Left cardiac atrium (tissue), 4 donors: ENCODE results near the gene TVP23A. TPM values are rescaled to one million over a fixed set of nuclear protein-coding genes. Genes with fewer than 3 reads are reported as not detected.
"Not testable (repeated sequence)": the region's sequence is repeated elsewhere in the genome, so short reads cannot be mapped to it uniquely, and the experiment has no call there.

Experiments used
- ATAC-seq, 2 donors: fragments of 200-7000 bp; cut with Tn5 transposase; one replicate each; pipeline ENCODE4 v1.9.1; 2020; ENCODE audit warnings: mild to moderate bottlenecking in 2 of 2, moderate library complexity in 2 of 2
- DNase-seq: peaks from one replicate; pipeline ENCODE4 v3.0.0-alpha.2; 2020
- intact Hi-C, 2 donors: fragments of 100-400 bp; cut with DNase I; formaldehyde crosslinking; loops; one replicate each; pipeline versions ENCODE4 v1.14.1 to v1.15.1; 2022 to 2023
- total RNA-seq, 2 donors: library from RNA; stranded (reverse); fragmentation: NEBNext Ultra II Directional; extraction: Animal tissue kit (Norgen Biotek cat#: 25700); gene quantifications; one replicate each; pipeline ENCODE4 v1.2.1, GENCODE V29; 2021
- donor health status: DM: no; HTN: yes; CAD: no.
- donor health status: DM: no; HTN: yes; CAD: no; lungs with severe emphysema.
- donor health status: DM: yes; HTN: yes; CAD: no.
- donor health status: Dilated cardiomyopathy.

TVP23A gene
- total RNA-seq, 2 donors from 2014 or later, result 0.80 to 1.3 TPM

GRCh38 chr16:10812312-10813098, 6.1 kb downstream of the TVP23A start:
- no peak for DNase-seq
- intact Hi-C loops, result no loop called here
- no peak for ATAC-seq

GRCh38 chr16:10809706-10810105, 8.9 kb downstream of the TVP23A start:
- DNase-seq (no peak), ATAC-seq (no peak)
- intact Hi-C loops, result no loop called here

DNA sequence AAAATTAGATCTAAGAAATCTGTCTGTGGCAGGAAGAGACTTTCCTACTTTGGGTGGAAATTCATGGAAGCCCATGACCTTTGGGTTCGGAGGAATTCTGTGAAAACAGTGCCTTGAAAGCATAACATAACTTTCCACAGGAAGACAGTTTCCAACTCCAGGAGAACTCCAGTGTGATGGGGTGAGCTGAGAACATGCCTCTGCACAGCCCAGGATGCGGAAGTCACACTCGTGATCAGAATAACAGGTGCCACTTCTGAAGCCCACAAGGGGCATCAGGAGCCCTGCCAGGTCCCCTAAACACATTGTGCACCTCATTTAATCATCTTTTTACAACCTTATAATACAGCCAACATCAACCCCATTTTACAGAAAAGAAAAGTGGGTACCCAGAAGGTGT, 9.7 kb downstream of the TVP23A start:
- ATAC-seq (no peak), DNase-seq (no peak)
- intact Hi-C loops, result no loop called here

GRCh38 chr16:10808218-10808617, 10.4 kb downstream of the TVP23A start:
- intact Hi-C loops, result no loop called here
- DNase-seq, result no peak
- ATAC-seq, result no peak

DNA sequence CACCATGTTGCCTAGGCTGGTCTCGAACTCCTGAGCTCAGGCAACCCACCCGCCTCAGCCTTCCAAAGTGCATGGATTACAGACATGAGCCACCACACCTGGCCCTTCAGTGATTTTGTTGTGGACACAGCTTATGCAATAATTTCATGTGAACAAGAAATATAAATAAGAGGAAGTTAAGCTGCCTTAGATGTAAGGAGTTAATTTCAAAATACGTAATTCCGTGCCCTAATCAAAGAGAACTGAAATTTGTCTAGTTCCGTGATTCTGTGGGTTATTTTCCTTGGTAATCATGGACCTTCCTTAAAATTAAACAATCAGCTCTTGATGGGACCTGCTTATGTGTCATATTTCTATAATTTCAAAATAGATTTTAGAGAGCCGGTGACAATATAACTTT, 11.9 kb downstream of the TVP23A start:
- ATAC-seq, result no peak
- no peak for DNase-seq
- intact Hi-C loops, result no loop called here

DNA sequence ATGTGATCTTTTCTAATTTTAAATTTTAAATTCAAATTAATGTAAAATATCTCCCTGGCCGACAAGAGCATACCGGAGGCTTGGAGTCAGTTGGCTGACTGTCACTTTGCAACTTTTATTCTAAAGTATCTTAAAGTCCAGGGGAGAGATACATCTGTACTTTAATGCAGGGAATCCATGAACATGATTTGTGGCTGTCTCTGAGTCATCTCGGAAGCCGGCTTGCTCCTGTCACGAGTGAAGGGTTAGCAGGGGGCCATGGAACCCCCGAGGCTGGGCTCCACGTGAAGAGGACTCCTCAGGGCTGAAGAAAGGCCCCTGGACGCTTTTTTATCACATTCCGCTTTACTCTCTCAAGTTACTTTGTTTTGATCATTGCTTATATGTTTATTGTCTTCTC, 13.3 kb downstream of the TVP23A start:
- no peak for ATAC-seq
- intact Hi-C loops, result no loop called here
- no peak for DNase-seq

DNA sequence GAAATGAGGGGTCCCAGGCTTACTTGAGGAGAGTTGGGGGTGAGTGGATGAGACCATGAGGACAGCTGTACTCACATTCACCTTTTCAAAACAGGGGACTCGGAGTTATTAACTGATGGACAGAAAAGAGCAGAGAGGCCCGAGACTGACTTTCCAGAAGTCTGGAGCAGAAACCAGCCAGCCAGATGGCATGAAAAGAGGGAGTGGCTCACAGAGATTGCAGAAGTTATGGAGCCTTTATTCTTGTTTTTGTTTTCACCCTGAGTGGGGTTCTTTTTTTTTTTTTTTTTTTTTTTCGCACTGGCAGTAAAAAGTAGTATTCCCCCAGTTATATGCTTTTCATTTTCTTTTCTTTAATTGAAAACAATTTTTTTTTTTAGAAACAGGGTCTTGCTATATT, 18.9 kb downstream of the TVP23A start:
- ATAC-seq, result no peak

GRCh38 chr16:10791048-10791447, 27.5 kb downstream of the TVP23A start:
- no peak for ATAC-seq
- no peak for DNase-seq
- intact Hi-C loops, result no loop called here

More for the DNA sequence above, 18.9 kb downstream of the TVP23A start:
- intact Hi-C loops, result no loop called here
- no peak for DNase-seq

DNA sequence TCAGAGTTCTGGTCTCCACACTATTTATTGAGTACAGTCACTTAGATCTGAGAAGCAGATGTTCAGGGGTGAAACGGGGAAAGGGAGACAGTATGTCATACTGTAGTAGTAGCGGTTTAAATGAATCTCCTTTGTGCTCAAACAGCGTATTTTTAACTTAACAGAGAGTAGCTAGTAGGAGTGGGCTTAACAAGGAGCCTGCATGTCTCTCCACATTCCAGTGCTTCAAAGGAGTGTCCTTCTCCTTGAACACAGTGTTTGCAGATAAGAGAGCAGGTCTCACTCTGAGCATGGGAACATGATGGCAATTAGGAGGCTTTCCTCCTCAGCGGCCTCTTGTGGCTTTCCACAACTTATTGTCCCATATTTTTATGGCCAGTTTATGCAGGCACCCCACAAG, 30.0 kb downstream of the TVP23A start:
- ATAC-seq, intact Hi-C loops, DNase-seq: not testable (repeated sequence)

- intact Hi-C loops, result no loop called here
- no peak for DNase-seq
- no peak for ATAC-seq
These were observed 31.3 kb downstream of the TVP23A start for GRCh38 chr16:10787304-10787703.

GRCh38 chr16:10782628-10783027, 36.0 kb downstream of the TVP23A start:
- intact Hi-C loops, result no loop called here
- ATAC-seq (no peak), DNase-seq (no peak)

DNA sequence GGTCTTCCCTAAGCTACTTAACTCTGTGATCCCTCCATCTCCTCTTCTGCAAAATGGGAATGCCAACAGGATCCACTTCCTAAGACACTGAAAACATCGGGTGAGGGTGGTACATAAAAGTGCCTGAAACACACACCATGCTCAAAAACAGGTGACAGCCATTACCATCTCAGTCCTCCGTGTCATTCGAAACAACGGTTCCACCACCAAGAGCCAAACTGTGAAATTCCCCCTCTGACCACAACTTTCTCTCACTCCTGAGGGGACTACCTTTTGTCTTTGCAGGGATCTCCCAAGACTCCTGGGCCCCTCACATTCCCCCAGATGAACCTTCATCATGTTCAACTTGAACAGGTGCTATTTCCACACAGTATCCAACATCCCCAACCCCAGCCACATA, 38.0 kb downstream of the TVP23A start:
- ATAC-seq (no peak), DNase-seq (no peak)
- intact Hi-C loops, result no loop called here

GRCh38 chr16:10779908-10780307, 38.7 kb downstream of the TVP23A start:
- not testable (repeated sequence) for ATAC-seq, DNase-seq
- intact Hi-C loops, result loop anchor here in 1 of 2 donors (10.0 kb wide), 1 partner anchor 45 kb away; no protein-coding TSS in a partner anchor

DNA sequence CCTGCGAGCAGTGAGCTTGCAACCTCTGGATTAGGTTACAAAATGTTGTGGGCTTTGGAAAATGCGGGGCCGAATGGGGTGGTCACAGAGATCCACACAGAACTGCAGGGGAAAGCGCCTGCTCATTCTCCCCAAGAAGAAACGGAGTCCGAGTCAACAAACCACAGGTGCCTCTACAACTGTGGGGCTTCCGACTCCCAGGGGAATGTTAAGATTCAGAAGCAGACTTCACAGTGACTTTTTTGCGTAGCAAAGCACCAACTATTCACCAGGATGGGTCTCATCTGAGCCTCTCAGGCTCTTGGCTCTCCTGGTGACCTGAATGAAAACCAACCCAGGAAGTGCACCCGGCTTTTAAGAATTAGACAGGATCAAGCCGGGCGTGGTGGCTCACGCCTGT, 41.2 kb downstream of the TVP23A start:
- DNase-seq, result no peak
- intact Hi-C loops, result loop anchor here in 1 of 2 donors (10.0 kb wide), 1 partner anchor 47 kb away; no protein-coding TSS in a partner anchor
- ATAC-seq, result no peak

DNA sequence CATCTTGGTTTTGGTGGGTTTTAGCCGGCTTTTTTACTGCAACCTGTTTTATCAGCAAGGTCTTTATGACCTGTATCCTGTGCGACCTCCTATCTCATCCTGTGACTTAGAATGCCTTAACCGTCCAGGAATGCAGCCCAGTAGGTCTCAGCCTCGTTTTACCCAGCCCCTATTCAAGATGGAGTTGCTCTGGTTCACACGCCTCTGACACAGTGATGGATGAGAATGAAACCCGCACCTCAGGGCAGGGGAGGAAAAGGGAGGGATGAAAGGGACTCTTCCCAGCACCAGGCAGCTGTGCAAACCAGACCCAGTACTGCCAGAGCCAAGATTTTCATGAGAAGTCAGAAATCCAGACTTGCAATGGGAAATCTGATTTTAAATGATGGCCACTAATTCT, 41.7 kb downstream of the TVP23A start:
- DNase-seq, ATAC-seq: not testable (repeated sequence)
- intact Hi-C loops, result loop anchor here in 1 of 2 donors (10.0 kb wide), 1 partner anchor 48 kb away; no protein-coding TSS in a partner anchor

- DNase-seq (no peak), ATAC-seq (no peak)
- intact Hi-C loops, result loop anchor here in 1 of 2 donors (10.0 kb wide), 1 partner anchor 49 kb away; no protein-coding TSS in a partner anchor
These were observed 42.3 kb downstream of the TVP23A start for GRCh38 chr16:10776280-10776679.

DNA sequence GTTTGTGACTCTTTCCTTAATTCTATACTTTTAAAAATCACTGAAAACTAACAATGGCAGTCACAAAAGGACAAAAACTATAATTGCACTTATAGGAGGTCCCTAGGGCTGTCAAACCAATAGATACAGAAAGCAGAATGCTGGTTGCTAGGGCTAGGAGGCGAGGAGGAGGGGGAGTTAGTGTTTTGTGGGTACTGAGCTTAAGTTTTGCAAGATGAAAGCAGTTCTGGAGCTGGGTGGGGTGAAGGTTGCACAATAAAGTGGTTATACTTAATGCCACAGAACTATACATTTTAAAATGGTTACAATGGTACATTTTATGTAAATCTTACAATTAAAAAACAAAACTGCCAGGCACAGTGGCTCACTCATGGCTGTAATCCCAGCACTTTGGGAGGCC, 47.7 kb downstream of the TVP23A start:
- intact Hi-C loops, result loop anchor here in 1 of 2 donors (10.0 kb wide), 1 partner anchor 54 kb away; no protein-coding TSS in a partner anchor
- no peak for DNase-seq
- ATAC-seq, result peak in 1 of 2 donors; percentile 44

GRCh38 chr16:10769381-10769780, 49.2 kb downstream of the TVP23A start:
- no peak for DNase-seq
- intact Hi-C loops, result no loop called here
- no peak for ATAC-seq

DNA sequence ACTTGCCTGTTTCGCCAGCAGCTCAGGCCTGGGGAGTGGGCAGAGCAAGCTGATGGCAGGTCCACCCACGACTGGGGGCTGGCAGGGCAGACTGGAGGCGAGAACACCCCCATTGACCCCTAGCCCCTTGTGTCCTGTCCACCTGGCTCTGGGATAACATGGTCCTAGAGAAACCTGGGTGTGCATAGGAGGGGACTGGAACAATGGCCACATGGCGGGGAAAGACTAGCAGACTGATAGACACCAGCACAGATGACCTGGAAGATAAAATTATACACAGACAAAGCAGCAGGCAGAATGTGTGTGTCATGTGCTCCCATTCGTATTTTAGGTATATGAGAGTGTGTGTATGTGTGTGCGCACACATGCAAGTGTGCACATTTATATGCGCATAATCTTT, 51.5 kb downstream of the TVP23A start:
- DNase-seq (no peak), ATAC-seq (no peak)
- intact Hi-C loops, result no loop called here

DNA sequence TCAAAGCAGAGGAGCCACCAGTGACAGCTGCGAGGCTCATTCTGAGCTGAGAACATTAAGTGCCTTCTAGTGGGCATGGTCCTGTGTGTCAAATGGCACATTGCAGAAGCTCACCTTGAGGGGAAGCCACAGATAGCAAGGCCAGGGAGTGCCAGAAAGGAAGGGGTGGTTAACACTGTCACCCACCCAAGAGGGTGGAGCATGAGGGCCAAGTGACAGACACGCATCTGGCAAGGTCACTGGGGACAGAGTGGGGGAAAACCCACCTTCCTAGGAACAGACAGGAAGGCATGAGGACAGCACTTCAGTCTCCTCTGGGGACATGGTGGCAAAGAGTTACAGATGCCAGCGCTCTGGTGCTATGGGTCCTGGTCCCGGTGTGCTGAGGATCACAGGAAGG, 52.8 kb downstream of the TVP23A start:
- DNase-seq, result no peak
- intact Hi-C loops, result no loop called here
- no peak for ATAC-seq

- no peak for DNase-seq
- intact Hi-C loops, result no loop called here
- ATAC-seq, result no peak
These were observed 55.1 kb downstream of the TVP23A start for GRCh38 chr16:10763456-10763855.
